PC-9 (cell line): ENCODE data around the gene SLC39A12.
"Not testable (repeated sequence)": the region's sequence is repeated elsewhere in the genome, so short reads cannot be mapped to it uniquely, and the experiment has no call there.

Experiments used
- CTCF ChIP-seq: fragments of 200-600 bp; sonication (generic); conservative IDR thresholded peaks from 2 replicates; pipeline ENCODE4 v1.6.1; 2017; ENCODE audit warnings: mixed run types, antibody characterized with exemption, mild to moderate bottlenecking, moderate library complexity
- EZH2 ChIP-seq: fragments of 200-600 bp; sonication (generic); IDR thresholded peaks from 2 replicates; pipeline ENCODE4 v1.8.0; 2017; ENCODE audit warnings: antibody characterized with exemption, low read depth

- TF ChIP-seq EZH2, CTCF: not testable (repeated sequence)
These were observed 2.7 kb downstream of the SLC39A12 start for GRCh38 chr10:17954372-17954771.
